Measurements from ENCODE around the gene GMPS.

- TF ChIP-seq CTCF (IDR thresholded peaks at IDR 0.05) = no peak
- TF ChIP-seq POLR2A (IDR thresholded peaks at IDR 0.05) = no peak
- no peak for TF ChIP-seq POLR2AphosphoS5 (IDR thresholded peaks at IDR 0.05)
- TF ChIP-seq EP300 (IDR thresholded peaks at IDR 0.05) = no peak
These were observed 34.9 kb upstream of the GMPS start for GRCh38 chr3:155835341-155836071.
